ENCODE measurements around the gene TEX10. TPM values are rescaled to one million over a fixed set of nuclear protein-coding genes. Genes with fewer than 3 reads are reported as not detected.

Gene TEX10
- total and polyA plus RNA-seq, 9 of the 15 experiments (the other 6 are each of a cell fraction or from before 2014, with no cell fraction given) = 27.8 to 60.0 (median 47.9) TPM

- TF ChIP-seq TSHZ1 (CRISPR knock-in tag; IDR thresholded peaks at IDR 0.05) (no peak), PTTG1 (tag; IDR thresholded peaks at IDR 0.05; ENCODE audit: low read depth) (no peak), SIN3B (IDR thresholded peaks at IDR 0.05; ENCODE audit: low read depth) (0 out of 2 replicates have a peak, but pooled peaks have one; percentile 41), TFE3 (CRISPR knock-in tag; IDR thresholded peaks at IDR 0.05) (peak; percentile 98), ARID2 (IDR thresholded peaks at IDR 0.05) (no peak), WHSC1 (IDR thresholded peaks at IDR 0.05; ENCODE audit: low read length) (no peak), MAFG (tag; conservative IDR thresholded peaks at IDR 0.05) (no peak), ZNF133 (CRISPR knock-in tag; IDR thresholded peaks at IDR 0.05) (no peak), ZNF609 (CRISPR knock-in tag; IDR thresholded peaks at IDR 0.05; ENCODE audit: borderline replicate concordance) (no peak), NR0B1 (IDR thresholded peaks at IDR 0.05; ENCODE audit: partially characterized antibody) (no peak), PRMT5 (CRISPR knock-in tag; IDR thresholded peaks at IDR 0.05) (no peak), MYC (IDR thresholded peaks at IDR 0.05; ENCODE audit: low read depth, low read length) (peak; percentile 91), MYC (CRISPR knock-in tag; IDR thresholded peaks at IDR 0.05; ENCODE audit: borderline replicate concordance, low read depth) (no peak; the same call in 1 of the 2 replicates), KLF10 (CRISPR knock-in tag; IDR thresholded peaks at IDR 0.05) (no peak), ZBTB1 (CRISPR knock-in tag; IDR thresholded peaks at IDR 0.05; ENCODE audit: borderline replicate concordance, low read depth) (no peak)
These were observed at the start of gene TEX10 (continued) for GRCh38 chr9:100352727-100353505.
